HepG2 (cell line): Measurements from ENCODE around the gene CLASP1. TPM values are rescaled to one million over a fixed set of nuclear protein-coding genes. Genes with fewer than 3 reads are reported as not detected.

Experiments used
- CENPBD1 ChIP-seq: sonication (generic); formaldehyde crosslinking; IDR thresholded peaks from 2 replicates; pipeline ENCODE4 v1.8.0; 2022; ENCODE audit warnings: missing genetic modification reagents, low read depth, mild to moderate bottlenecking, borderline replicate concordance
- CHD4 ChIP-seq: fragments of 200-600 bp; sonication (generic); IDR thresholded peaks from 2 replicates; pipeline ENCODE4 v1.7.0; 2017; ENCODE audit warnings: mild to moderate bottlenecking, low read length, borderline replicate concordance
- DPF2 ChIP-seq: sonication (generic); formaldehyde crosslinking; IDR thresholded peaks from 2 replicates; pipeline ENCODE4 v1.4.0; 2020; ENCODE audit warnings: mild to moderate bottlenecking, low read depth, missing genetic modification reagents, borderline replicate concordance
- EED ChIP-seq: sonication (generic); formaldehyde crosslinking; IDR thresholded peaks from 2 replicates; pipeline ENCODE4 v1.5.0; 2020; ENCODE audit warnings: mild to moderate bottlenecking, missing genetic modification reagents
- EP300 ChIP-seq, 3 experiments: sonication (generic) in 1 of 3; formaldehyde crosslinking in 1 of 3; IDR thresholded peaks; 2 replicates each; pipeline versions ENCODE4 v1.5.1 to v1.6.1; 2011 to 2020; ENCODE audit warnings: low read depth in 2 of 3, low read length in 2 of 3, borderline replicate concordance in 1 of 3, improper control_type of control experiment in 1 of 3, mild to moderate bottlenecking in 1 of 3, missing genetic modification reagents in 1 of 3, moderate library complexity in 1 of 3
- HNF4A ChIP-seq: sonication (generic); formaldehyde crosslinking; IDR thresholded peaks from 2 replicates; pipeline ENCODE4 v1.4.0; 2020; ENCODE audit warnings: missing genetic modification reagents
- HOXA3 ChIP-seq: sonication (generic); formaldehyde crosslinking; IDR thresholded peaks from 2 replicates; pipeline ENCODE4 v1.5.0; 2020; ENCODE audit warnings: missing genetic modification reagents
- IKZF5 ChIP-seq: IDR thresholded peaks from 2 replicates; pipeline ENCODE4 v1.6.1; 2018; ENCODE audit warnings: missing genetic modification reagents, mild to moderate bottlenecking, missing compliant biosample characterization
- KLF15 ChIP-seq: sonication (generic); formaldehyde crosslinking; IDR thresholded peaks from 2 replicates; pipeline ENCODE4 v1.8.1; 2023; ENCODE audit warnings: borderline replicate concordance, mild to moderate bottlenecking, inconsistent platforms, missing genetic modification reagents, mixed read lengths
- MIER2 ChIP-seq: IDR thresholded peaks from 2 replicates; pipeline ENCODE4 v1.6.1; 2016; ENCODE audit warnings: missing biosample characterization, missing genetic modification reagents
- MLLT10 ChIP-seq: sonication (generic); formaldehyde crosslinking; IDR thresholded peaks from 2 replicates; pipeline ENCODE4 v1.4.0; 2020; ENCODE audit warnings: missing genetic modification reagents
- NCOA1 ChIP-seq: sonication (generic); formaldehyde crosslinking; IDR thresholded peaks from 2 replicates; pipeline ENCODE4 v1.9.0; 2021; ENCODE audit warnings: missing genetic modification reagents
- NFIC ChIP-seq: IDR thresholded peaks from 2 replicates; pipeline ENCODE4 v1.6.1; 2012; ENCODE audit warnings: mild to moderate bottlenecking, low read length, inconsistent platforms
- RFX1 ChIP-seq: fragments of 450-650 bp; IDR thresholded peaks from 2 replicates; pipeline ENCODE4 v1.6.1; 2017
- SALL2 ChIP-seq: sonication (generic); formaldehyde crosslinking; IDR thresholded peaks from 2 replicates; pipeline ENCODE4 v1.8.1; 2023; ENCODE audit warnings: mild to moderate bottlenecking, missing genetic modification reagents, inconsistent platforms
- SAP130 ChIP-seq: IDR thresholded peaks from 2 replicates; pipeline ENCODE4 v1.6.1; 2016; ENCODE audit warnings: low read depth
- SIN3B ChIP-seq: fragments of 150-350 bp; IDR thresholded peaks from 2 replicates; pipeline ENCODE4 v1.6.1; 2014; ENCODE audit warnings: low read length
- THAP7 ChIP-seq: sonication (generic); formaldehyde crosslinking; IDR thresholded peaks from 2 replicates; pipeline ENCODE4 v1.8.1; 2023; ENCODE audit warnings: mild to moderate bottlenecking, missing genetic modification reagents
- WIZ ChIP-seq: sonication (generic); formaldehyde crosslinking; IDR thresholded peaks from 2 replicates; pipeline ENCODE4 v1.5.1; 2020; ENCODE audit warnings: mild to moderate bottlenecking, missing genetic modification reagents
- ZFP36 ChIP-seq: fragments of 150-350 bp; IDR thresholded peaks from 2 replicates; pipeline ENCODE4 v1.6.1; 2018; ENCODE audit warnings: borderline replicate concordance, low read length, low read depth; ENCODE audit not compliant: partially characterized antibody
- ZMYM2 ChIP-seq: sonication (generic); formaldehyde crosslinking; IDR thresholded peaks from 2 replicates; pipeline ENCODE4 v1.8.0; 2022; ENCODE audit warnings: mild to moderate bottlenecking, missing genetic modification reagents
- ZMYM4 ChIP-seq: sonication (generic); formaldehyde crosslinking; IDR thresholded peaks from 2 replicates; pipeline ENCODE4 v1.8.1; 2023; ENCODE audit warnings: mild to moderate bottlenecking, missing genetic modification reagents
- ZNF121 ChIP-seq: sonication (generic); formaldehyde crosslinking; IDR thresholded peaks from 2 replicates; pipeline ENCODE4 v1.5.0; 2020; ENCODE audit warnings: mild to moderate bottlenecking, missing genetic modification reagents
- ZNF263 ChIP-seq: sonication (generic); formaldehyde crosslinking; IDR thresholded peaks from 2 replicates; pipeline ENCODE4 v1.4.0; 2020; ENCODE audit warnings: missing genetic modification reagents
- ZNF441 ChIP-seq: sonication (generic); formaldehyde crosslinking; IDR thresholded peaks from 2 replicates; pipeline ENCODE4 v1.7.0; 2021; ENCODE audit warnings: missing genetic modification reagents, borderline replicate concordance
- ZNF501 ChIP-seq: sonication (generic); formaldehyde crosslinking; IDR thresholded peaks from 2 replicates; pipeline ENCODE4 v1.5.1; 2020; ENCODE audit warnings: mild to moderate bottlenecking, moderate library complexity, missing genetic modification reagents
- ZNF530 ChIP-seq: sonication (generic); formaldehyde crosslinking; IDR thresholded peaks from 2 replicates; pipeline ENCODE4 v1.5.0; 2020; ENCODE audit warnings: low read depth, mild to moderate bottlenecking, missing genetic modification reagents
- ZNF558 ChIP-seq: sonication (generic); formaldehyde crosslinking; IDR thresholded peaks from 2 replicates; pipeline ENCODE4 v1.9.0; 2022; ENCODE audit warnings: mild to moderate bottlenecking, missing genetic modification reagents, borderline replicate concordance
- ZNF768 ChIP-seq: sonication (generic); formaldehyde crosslinking; IDR thresholded peaks from 2 replicates; pipeline ENCODE4 v1.4.0; 2020; ENCODE audit warnings: missing genetic modification reagents
- ZSCAN20 ChIP-seq: sonication (generic); formaldehyde crosslinking; IDR thresholded peaks from 2 replicates; pipeline ENCODE4 v1.4.0; 2020; ENCODE audit warnings: missing genetic modification reagents, mild to moderate bottlenecking, borderline replicate concordance
- polyA plus RNA-seq, 8 experiments: library from polyadenylated mRNA; depleted of rRNA in 3 of 8; stranded (reverse) in 7 of 8; unstranded in 1 of 8; fragments of >200 nt; fragmentation: Illumina TruSeq in 4 of 8; extraction: Trizol in 4 of 8; gene quantifications; 2 replicates each; pipeline versions ENCODE4 v1.2.1 to v1.2.3, GENCODE V29; 2011 to 2016; ENCODE audit warnings: low read depth in 4 of 8, missing spikeins in 1 of 8, mixed read lengths in 1 of 8; ENCODE audit not compliant: insufficient read depth in 1 of 8
- total RNA-seq, 5 experiments: library from RNA; depleted of rRNA; stranded (reverse); fragments of >200 nt; fragmentation: Illumina TruSeq; extraction: Trizol; gene quantifications; 2 replicates each; pipeline ENCODE4 v1.2.3, GENCODE V29; 2016; ENCODE audit warnings: low read depth in 1 of 5

CLASP1 gene
- total and polyA plus RNA-seq, 2 of the 13 experiments (the other 11 are each of a cell fraction or from before 2014, with no cell fraction given) = 11.7 to 47.9 TPM

GRCh38 chr2:121649596-121650314 lies 493 bp upstream of the CLASP1 start (continued):
- TF ChIP-seq ZNF121 (CRISPR knock-in tag) (no peak), THAP7 (peak; percentile 98), ZNF558 (CRISPR knock-in tag) (peak; percentile 61; the same call in 1 of the 2 replicates), ZSCAN20 (CRISPR knock-in tag) (0 out of 2 replicates have a peak, but pooled peaks have one; percentile 62), ZNF768 (CRISPR knock-in tag) (peak; percentile 74; the same call in 1 of the 2 replicates), EED (CRISPR knock-in tag) (peak; percentile 91), NCOA1 (CRISPR knock-in tag) (0 out of 2 replicates have a peak, but pooled peaks have one; percentile 30), ZNF441 (CRISPR knock-in tag) (peak; percentile 78; the same call in 1 of the 2 replicates), ZMYM4 (peak; percentile 94), NFIC (peak; percentile 78), ZMYM2 (CRISPR knock-in tag) (peak; percentile 39; the same call in 1 of the 2 replicates), EP300 (IDR thresholded peaks at IDR 0.05; ENCODE audit: low read depth in 2 of 2, low read length in 2 of 2) (0 out of 4 replicates have a peak, but pooled peaks have one; percentile 14 to 28), EP300 (CRISPR knock-in tag; IDR thresholded peaks at IDR 0.05; ENCODE audit: borderline replicate concordance) (no peak; the same call in none of the 2 replicates), MLLT10 (CRISPR knock-in tag) (0 out of 2 replicates have a peak, but pooled peaks have one; percentile 73), KLF15 (CRISPR knock-in tag) (no peak), RFX1 (peak; percentile 60), ZNF501 (CRISPR knock-in tag) (peak; percentile 53; the same call in 1 of the 2 replicates), SIN3B (peak; percentile 62; the same call in 1 of the 2 replicates), SALL2 (CRISPR knock-in tag) (peak; percentile 71), DPF2 (no peak), ZFP36 (no peak), ZNF530 (CRISPR knock-in tag) (0 out of 2 replicates have a peak, but pooled peaks have one; percentile 75), CENPBD1 (CRISPR knock-in tag) (peak; percentile 61; the same call in 1 of the 2 replicates), HOXA3 (peak; percentile 75), IKZF5 (CRISPR knock-in tag) (peak; percentile 41; the same call in 1 of the 2 replicates), HNF4A (CRISPR knock-in tag) (peak; percentile 83), SAP130 (CRISPR knock-in tag) (peak; percentile 95), ZNF263 (CRISPR knock-in tag) (peak; percentile 9; the same call in 1 of the 2 replicates), WIZ (no peak), MIER2 (CRISPR knock-in tag) (peak; percentile 33; the same call in 1 of the 2 replicates), CHD4 (peak; percentile 75; the same call in 1 of the 2 replicates)
